GM19328 (cell line): ENCODE data around the gene OMA1.

Experiments
- ATAC-seq: cut with Tn5 transposase; IDR thresholded peaks from one replicate; pipeline ENCODE4 v1.9.1; 2021; ENCODE audit warnings: mild to moderate bottlenecking, moderate library complexity; ENCODE audit not compliant: unreplicated experiment

OMA1 gene

DNA sequence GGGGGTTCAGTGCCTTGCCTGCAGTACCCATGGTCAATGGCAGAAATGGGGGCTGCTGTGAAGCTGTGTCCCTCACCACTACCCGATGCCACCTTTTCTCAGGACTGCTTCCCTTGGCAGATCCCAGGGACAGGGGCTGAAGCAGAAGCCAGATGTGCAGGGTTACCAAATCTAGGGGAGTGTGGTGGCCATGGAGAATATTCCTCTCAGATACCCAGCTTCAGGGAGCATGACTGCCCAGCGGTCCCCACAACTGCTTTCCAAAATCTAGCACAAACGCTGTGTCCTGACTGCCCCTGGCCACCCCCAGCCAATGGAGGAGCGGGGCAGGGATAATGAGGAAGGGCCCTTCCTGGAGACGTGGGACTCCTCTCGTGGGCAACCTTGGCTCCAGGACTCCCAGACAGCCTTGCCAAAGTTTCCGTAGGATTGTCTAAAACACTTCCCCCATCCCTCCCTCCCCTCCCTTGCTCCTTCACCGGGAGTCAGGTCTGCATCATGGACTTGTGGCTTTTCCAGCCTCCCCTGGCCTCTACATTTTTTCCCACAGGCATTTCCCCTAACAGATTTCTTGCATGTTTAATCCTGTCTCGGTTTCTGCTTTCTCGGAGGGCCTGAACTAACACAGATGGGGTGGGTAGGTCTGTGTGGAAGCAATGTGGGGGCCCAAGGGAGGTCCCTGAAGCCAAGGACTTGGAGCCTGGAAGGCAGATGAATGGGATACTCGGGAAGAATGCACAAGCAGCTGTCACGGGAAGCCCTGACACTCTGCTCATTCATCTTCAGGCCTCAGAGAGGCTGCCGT lies 80.5 kb downstream of the OMA1 start:
- no peak for ATAC-seq

DNA sequence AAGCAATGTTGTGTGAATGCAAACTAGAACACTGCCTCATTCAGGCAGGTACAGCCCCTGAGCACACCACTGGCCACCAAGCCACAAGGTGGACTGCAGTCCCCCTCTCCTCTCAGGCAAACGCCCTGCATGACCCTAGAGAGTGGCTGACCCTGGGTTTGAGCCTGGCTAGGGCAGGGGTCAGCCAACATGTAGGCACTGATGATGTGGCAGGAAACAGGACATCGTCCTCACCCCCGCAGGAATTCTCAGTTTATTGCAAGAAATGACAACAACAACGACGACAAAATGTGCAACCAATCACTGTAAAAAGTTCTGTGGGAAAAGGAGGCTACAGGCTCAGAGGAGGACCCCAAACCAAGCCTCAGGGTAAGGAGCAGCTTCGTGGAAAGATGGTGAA lies 81.3 kb downstream of the OMA1 start:
- ATAC-seq: no peak

DNA sequence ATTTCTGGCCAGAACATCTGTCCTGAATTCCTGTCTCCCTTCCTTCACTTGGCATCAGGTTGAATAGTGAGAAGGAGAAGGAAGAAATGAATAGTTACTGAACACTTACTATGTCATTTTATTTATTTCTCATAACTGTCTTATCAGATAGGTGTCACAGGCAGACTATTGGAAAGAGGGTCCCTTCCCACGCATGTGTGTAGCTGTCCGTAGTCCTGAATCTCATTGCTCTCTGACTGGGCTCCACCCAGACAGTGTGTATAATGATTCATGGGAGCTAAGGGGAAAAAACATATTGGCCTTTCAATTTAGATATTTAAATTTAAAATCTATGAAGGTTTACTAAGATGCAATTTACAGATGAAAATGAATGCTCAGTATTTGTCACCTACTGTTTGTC lies 86.1 kb downstream of the OMA1 start:
- ATAC-seq: no peak

DNA sequence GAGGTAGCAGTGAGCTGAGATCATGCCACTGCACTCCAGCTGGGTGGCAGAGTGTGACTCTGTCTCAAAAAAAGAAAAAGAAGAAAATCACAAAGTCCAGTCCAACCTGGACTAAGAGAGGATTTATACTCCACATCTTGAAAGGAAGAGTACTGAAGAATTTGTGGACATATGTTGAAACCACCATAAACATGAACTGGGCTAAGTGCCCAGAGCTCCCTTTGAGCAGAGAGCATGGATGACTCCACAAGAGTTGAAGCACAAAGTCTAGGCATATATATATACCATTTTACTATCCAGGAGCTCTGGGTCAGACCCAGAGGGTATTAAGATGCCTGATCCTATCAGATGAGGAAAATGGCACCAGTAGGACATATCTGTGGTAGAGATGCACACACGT lies 86.6 kb downstream of the OMA1 start:
- no peak for ATAC-seq

DNA sequence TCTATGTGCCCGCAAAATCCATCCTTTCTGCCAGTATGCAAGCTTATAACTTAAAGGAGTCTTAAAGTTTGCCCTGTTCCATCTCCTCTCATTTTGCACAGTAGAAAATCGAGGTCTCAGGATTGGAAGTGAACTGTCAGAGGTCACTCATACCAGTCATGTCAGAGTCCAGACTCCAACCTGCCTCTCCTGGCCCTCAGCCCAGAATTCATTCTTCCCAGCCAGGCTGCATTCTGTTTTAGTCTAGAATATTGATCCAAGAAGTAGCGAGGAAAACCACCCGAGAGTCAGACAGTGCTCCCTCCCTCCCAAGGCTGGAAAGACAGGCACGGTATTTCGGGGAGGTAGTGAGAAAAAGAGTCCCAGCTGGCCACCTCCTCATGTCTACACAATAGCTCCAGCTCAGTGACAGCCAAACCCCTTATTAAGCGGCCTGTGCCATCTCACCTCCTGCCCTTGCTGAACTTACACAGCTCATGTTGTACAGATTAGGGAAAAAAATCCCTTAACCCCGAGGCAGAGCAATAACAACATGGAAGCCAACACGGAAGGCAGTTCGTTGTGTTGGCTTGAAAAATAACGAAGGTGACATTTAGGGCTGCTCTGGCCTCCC lies 89.4 kb downstream of the OMA1 start:
- no peak for ATAC-seq

DNA sequence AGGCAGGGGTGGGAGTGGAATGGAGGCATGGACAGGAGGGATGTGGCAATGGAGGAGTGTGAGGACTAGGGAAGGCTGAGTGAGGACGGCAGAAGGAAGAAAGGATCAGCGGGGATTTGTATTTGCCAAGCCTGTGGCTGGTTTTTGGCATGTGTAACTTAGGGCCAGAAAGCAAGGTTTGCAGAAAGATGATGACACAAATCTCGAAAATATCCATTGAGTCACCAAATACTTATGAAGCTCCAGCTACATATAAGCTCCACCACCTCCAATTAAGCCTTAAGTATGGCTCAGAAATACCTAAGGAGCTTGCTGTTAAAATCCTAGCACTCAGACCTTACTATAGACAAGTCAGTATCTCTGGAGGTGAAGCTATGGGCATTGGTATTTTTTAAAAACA lies 90.1 kb downstream of the OMA1 start:
- ATAC-seq: no peak

DNA sequence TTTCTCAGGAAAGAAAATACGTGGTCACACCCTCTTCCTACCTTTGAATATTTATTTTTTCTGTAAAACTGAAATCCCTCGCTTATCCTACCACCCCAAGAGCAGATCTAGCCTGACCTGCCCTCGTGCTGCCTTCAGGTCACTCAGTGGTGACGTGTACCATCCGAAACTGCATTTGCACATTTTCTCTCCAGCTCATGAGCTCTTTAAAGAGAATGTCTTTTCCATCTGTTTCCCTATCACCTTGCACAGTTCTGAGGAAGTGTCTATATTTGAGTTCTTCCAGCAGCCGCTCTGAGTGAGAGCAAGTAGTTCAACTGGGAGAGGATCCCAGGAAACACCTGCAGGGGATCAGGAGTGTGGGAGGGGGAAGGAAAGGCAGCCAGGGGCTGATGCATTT lies 91.7 kb downstream of the OMA1 start:
- ATAC-seq: no peak

DNA sequence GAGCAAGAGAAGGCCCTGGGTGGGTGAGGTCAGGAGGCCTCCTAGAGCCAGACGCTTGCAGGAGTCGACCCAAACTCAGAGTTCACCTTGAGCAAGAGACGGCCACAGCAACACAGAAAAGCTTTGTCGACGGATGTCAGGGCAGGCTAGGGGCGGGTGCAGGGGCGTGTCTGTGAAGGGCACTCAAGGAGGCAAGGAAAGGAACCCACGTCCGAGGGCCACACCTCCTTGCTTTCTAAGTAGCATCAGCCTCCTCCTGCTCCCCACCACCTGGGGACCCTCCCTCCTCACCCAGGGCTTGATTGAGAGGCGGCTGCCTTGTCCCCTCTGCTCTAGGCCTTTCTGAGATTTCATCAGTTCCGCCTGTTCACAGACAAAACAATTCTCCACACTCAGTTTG lies 92.1 kb downstream of the OMA1 start:
- no peak for ATAC-seq

DNA sequence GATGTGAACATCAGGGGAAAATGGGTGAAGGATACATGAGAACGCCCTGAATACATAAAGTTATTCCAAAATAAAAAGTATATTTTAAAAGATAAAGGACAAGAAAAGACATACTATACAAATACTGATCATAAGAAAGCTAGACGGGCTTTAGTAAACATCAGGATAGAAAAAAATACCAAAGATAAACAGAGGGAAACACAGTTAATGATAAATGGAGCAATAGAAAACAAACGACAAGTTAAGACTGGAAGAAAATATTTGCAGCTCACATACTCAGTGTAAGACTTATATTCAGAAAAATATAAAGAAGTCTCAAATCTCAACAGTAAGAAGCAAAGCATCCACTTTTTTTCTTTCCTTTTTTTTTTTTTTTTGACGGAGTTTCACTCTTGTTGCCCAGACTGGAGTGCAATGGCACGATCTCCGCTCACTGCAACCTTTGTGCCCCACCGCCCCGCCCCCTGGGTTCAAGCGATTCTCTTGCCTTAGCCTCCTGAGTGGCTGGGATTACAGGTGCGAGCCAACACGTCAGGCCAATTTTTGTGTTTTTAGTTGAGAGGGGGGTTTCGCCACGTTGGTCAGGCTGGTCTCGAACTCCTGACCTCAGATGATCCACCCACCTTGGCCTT lies 94.8 kb downstream of the OMA1 start:
- ATAC-seq: no peak

DNA sequence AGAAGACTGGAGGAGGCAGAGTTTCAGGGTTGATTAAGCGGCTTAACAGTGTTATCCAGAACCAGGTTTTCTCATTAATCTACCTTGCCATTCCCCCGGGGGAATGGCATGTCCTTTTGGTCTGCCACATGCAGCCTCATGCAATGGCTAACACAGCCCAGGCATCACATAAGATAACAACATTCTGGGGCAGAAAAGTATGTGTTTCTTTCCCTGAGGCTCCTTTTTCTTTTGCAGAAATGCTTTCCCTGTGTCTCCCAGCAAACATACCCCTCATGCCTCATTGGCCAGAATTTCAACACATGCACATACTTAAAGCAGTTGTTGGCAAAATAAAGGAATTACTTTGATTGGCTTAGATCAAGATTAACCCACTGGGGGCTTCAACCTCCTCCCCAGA lies 98.6 kb downstream of the OMA1 start:
- no peak for ATAC-seq

DNA sequence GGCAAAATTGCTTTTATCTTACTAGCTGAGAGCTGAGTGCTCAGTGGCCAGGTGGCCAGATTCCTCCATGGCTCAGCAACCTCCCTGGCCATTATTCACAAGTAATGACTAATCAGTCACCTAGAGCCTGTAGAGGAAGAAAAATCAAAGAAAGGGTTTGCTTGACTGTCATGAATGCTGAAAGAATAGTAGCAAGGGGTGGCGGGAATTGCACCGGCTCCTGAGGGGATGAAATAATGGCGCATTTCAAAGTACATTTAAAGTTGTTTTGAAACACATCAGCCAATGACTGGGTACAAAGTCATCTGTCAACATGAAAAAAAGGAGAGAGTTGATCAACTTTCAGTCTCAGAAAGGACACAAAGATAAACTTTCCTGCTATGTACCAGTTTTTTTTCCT lies 99.5 kb downstream of the OMA1 start:
- ATAC-seq: no peak

DNA sequence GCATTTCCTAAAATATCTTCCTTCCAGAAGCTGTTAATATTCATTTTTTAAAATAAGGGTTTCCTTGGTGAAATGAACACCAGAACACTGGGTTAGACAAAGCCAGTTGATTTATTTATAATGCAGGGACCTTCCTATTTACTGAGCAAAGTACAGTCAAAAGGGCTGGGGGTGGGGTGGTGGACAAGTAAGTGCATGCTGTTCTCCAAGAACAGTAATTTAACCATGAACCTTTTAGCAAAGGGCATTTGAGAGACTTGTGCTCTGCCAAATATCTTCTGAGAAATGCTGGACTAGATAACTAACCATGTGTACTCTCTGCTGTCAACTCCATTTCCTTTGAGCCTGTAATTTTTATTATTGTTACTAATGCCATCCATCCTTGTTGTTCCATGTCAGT lies 100.2 kb downstream of the OMA1 start:
- ATAC-seq: no peak

DNA sequence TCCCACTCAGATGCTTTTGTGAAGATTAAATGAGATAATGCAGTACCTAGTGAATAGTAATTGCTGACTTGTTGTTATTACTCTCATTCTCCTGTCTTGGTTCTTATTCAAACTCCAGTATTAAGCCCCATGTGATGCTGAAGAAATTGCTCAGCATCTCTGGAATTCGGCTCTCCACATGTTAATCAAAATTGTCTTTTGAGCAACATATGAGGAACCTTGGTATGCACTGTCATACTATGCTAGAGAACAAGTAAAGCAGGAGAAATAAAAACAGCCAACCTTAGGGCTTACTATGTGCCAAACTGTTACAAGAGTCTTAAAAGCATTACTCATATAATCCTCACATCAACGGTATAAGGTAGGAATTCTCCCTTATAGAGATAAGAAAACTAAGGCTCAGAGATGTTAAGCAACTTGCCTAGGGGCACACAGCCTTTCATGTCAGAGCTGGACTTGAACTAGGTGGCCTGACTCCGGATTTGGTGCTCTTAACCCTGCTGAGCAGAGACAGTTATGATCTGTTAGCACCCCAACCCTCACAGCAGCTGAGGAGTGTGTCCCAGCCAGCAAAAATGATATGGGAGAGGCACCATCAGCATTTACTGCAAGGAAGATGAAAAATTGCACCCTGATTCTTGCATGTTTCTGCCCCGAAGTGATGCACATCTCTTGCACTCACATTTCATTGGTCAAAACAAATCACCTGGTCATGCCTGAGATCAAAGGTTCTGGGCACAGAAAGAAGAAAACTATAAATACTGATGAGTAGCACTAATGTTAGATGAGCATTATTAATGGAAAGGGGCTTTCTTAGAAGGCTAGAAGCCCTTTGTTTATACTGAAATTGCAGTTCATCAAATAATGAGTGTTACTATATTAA lies 102.3 kb downstream of the OMA1 start:
- no peak for ATAC-seq

DNA sequence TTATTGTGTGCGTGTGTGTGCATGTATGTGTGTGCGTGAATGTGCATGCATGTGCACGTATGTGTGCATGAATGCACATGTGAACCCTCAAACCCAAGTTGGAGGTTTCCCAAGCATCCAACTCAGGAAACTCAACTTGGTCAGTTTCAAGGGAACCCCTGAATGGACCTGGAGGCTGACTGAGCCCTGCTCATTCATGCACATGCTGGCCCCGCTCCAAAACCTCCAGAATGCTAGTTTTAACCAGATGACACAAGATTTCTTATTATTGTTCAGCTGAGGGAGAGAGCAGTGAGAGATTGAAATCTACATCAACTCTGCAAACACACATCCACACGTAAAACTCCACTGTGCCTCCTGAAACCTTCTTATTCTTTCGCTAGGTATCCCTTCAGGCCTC lies 104.4 kb downstream of the OMA1 start:
- ATAC-seq: no peak

DNA sequence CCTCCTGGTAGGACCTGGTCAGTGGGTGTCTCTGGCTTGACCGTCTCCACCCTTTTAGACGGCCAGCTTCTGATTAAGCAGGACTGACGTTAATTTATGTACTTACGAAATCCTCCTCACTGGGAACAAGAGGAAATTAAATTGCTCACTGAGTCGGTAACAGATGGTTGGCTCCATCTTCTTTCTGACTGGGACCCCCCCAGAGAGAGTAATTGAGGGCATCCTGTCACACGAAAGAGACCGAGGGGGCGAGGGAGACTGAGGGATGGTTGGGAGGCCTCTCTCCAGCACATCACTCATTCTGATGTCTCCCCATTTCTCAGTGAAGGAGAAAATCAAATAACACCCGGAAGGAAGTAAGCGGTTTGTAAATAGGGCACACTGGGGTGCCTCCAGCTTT lies 104.8 kb downstream of the OMA1 start:
- ATAC-seq: no peak

DNA sequence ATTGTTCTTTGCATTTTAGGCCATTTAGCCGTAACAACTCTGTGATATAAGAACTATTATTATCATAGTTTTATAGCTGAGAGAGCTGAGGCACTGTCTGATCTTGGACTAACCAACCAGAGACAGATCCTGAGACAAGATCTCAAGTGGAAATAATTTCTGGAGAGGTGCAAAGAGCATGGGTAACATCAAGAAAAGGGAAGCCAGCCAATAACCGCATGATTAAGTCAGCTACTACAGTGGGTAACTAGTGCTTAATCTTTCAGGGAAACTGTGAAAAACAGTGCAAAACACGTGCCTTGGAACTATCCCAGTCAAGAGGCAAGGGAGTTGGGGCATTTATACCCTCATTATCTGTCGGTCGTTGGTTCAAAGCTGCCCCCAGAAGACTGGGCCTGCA lies 105.8 kb downstream of the OMA1 start:
- no peak for ATAC-seq

DNA sequence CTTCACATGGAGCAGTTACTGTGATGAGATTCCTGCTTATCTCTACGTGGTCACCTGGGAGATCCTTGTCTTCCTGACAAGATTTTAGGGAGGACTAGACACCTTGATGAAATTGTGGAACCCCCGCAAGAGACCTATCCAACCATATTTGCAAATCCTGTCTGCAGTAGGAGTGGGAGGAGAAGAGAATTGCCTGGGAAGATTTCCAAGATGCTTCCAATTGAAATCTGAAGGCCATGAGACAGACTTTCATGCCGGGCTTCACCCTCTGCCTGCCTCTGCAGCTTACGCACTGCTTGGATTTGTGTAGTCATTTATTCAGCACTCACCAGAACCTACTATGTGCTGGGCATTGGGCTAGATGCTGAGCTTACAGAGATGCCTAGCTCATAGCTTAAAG lies 106.6 kb downstream of the OMA1 start:
- ATAC-seq: no peak

DNA sequence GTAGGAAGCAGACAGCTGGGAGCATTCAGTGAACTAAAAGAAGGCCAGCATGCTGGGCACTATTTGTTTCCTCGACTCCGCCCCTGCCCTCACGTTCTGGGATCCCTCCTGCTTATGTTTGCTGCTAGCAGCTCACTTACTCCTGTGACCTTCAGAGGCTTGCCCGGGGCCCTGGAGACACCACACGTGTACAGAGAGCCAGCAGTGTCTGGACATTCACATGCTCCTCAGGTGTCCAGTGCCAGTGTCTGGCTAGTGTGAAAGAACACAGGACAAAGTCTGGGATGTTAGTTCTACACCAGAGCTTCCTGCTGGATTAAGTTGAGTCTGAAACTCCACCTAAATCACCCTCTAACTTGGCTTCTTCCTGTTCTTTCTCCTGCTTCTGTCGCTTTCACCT lies 108.1 kb downstream of the OMA1 start:
- no peak for ATAC-seq

DNA sequence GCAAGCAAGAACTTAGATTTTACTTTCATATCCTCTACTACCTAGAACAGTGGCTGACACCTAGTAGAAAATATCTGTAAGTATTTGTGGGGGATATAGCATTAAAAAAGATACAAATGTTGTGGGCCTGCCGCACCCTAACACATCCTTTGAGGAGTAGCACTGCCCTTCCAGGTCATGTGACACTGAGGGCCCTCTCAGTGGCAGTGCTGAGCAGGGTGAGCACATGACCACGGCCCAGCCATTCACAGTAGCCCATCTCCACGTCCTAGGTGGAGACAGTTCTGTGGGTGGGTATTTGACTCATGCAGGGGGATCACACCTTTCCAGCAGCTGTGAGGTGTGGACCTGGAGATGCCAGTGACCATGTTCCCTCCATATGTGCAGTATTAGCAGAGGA lies 108.9 kb downstream of the OMA1 start:
- ATAC-seq: no peak

DNA sequence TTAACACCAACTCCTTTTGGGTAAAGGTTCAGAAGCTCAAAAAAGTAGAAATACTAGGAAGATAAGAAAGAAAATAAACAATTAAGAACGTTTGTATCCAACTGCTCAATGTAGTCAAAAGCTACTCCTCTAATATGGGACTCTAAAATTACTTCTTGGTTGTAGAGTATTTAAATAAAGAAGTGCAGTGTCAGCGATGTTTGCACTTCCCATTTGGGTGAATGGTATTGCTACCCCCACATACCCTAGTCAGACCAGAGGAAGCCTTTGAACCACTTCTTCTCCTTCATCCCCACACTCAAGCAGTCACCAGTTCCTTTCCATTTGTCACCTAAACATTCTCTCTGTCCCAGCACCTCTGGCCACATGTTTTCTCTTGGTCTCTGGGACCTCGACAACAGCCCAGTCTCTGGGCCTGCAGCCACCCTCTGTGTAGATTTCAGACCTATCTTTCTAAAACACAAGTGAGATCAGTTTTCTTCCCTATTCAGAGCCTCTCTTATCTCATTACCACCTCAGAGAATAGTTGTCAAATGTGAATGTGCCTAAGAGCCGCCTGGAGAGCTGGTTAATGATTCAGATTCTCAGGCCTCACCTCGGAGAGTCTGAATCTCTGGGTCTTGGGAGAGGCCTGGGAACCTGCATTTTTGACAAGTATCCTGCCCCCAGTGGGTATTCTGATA lies 109.8 kb downstream of the OMA1 start:
- no peak for ATAC-seq

DNA sequence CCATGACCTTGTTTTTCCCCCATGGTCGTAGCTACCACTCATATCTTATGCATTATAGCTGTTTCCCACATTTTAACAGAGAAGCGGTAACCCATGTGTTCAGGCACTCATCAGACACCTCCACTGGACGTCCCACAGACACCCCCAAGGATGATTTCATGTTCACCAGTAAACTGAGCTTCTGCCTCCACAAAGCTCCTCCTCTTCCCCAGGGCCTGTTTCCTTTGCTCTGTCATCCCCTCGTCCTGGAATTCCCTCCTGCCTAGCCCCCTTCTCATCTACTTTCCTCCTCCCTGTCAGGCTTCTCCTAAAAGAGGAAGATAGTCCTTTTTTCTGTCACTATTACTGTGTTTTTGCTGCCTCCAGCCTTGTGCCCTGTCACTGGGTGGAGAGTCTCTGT lies 111.2 kb downstream of the OMA1 start:
- ATAC-seq: no peak
